ENCODE data around the gene RNF8.

Gene RNF8

DNA sequence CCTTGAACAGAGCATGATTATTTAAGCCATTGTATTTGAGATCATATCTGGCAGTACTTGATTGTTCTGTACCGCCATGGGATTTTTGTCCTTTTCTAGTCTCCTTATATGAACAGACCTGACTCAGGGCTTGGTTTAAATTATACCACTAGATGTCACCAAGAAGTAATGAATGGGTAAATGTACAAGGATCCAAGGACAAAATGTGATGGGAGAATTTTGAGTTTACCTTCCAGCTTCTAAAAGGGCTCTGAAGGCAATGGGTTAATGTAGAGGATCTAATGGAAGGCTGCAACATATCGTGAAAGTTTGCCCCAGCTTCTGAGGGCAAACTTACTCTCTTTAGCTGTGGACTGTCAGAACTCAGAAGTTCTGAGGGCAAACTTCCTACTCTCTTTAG, 12.0 kb downstream of the RNF8 start:
- H3K23ac ChIP-seq (ENCODE audit: low read length) = no peak overlapping the region
- no peak overlapping the region for H4K5ac ChIP-seq (ENCODE audit: low read length)
- no peak overlapping the region for H3K9ac ChIP-seq (ENCODE audit: low read length)
- H3K79me2 ChIP-seq (ENCODE audit: control insufficient read depth, insufficient read depth, low read length) = no peaks in the 10 kb centered on the region
- no peak overlapping the region for H2BK15ac ChIP-seq (replicated peaks; ENCODE audit: low read depth)
- H2AK5ac ChIP-seq (ENCODE audit: low read length) = no peak overlapping the region
- no peak overlapping the region for H4K8ac ChIP-seq (ENCODE audit: low read depth, low read length)
- H3K4me1 ChIP-seq (ENCODE audit: control insufficient read depth, low read depth, low read length) = no peaks in the 10 kb centered on the region
- H3K18ac ChIP-seq (ENCODE audit: low read length) = no peak overlapping the region
- peaks cover 1% of the 10 kb centered on the region for H3K36me3 ChIP-seq (ENCODE audit: control insufficient read depth, insufficient read depth, low read length)
- H3K27me3 ChIP-seq (ENCODE audit: insufficient read depth, low read length, poor library complexity) = no peaks in the 10 kb centered on the region
- H2BK5ac ChIP-seq (ENCODE audit: low read length) = no peak overlapping the region
- peaks cover 2% of the 10 kb centered on the region for H3K79me1 ChIP-seq (ENCODE audit: low read length)
- DNase-seq = no peak
- H2BK120ac ChIP-seq (ENCODE audit: low read depth, low read length) = no peak overlapping the region
- no peak overlapping the region for H3K4me2 ChIP-seq (ENCODE audit: low read length)
- H3K56ac ChIP-seq (ENCODE audit: low read length) = no peak overlapping the region
- WGBS (ENCODE audit: extremely low coverage, insufficient coverage, low lambda C conversion rate) = no CpG with 5 or more reads among the region's 2 CpGs
- H3K4ac ChIP-seq (ENCODE audit: low read depth, low read length) = no peak overlapping the region
- H3K27ac ChIP-seq (ENCODE audit: low read depth, low read length) = no peak overlapping the region
- no peak overlapping the region for H3K4me3 ChIP-seq (ENCODE audit: low read length)

DNA sequence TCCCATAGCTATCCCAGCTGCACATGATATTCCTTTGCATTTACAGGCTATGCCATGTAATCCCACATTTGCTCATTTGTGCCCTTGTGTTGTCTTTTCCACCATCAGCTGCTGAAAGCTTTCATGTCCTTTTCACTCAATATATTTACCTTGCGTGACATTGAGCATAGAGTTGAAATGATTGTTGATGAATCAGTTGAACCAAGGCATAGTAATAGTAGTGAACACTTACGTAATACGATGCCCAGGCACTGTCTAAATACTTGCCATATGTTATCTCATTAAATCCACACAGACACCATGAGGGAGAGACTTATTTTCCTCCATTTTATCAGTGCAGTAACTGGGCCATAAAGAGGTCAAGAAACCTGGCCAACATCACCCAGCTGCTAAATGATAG, 13.1 kb downstream of the RNF8 start:
- no peak overlapping the region for H3K56ac ChIP-seq (ENCODE audit: low read length)
- WGBS (ENCODE audit: extremely low coverage, insufficient coverage, low lambda C conversion rate) = no CpG with 5 or more reads among the region's 3 CpGs
- H3K36me3 ChIP-seq (ENCODE audit: control insufficient read depth, insufficient read depth, low read length) = peaks cover 4% of the 10 kb centered on the region

DNA sequence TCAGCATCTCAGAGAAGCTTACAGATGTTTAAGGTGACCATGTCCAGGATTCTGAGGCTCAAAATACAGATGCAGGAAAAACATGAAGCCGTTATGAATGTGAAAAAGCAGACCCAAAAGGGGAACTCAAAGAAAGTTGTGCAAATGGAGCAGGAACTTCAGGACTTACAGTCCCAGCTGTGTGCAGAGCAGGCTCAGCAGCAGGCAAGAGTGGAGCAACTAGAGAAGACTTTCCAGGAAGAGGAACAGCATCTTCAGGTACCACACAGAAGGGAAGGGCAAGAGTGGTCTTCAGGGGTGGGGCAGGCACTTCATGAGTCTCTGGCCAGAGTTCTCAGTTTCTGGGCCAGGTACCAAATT, 15.2 kb downstream of the RNF8 start:
- Histone ChIP-seq H2BK15ac (replicated peaks; ENCODE audit: low read depth) (no peak overlapping the region), H3K4me2 (ENCODE audit: low read length) (no peak overlapping the region), H2BK120ac (ENCODE audit: low read depth, low read length) (no peak overlapping the region), H3K4me3 (ENCODE audit: low read length) (no peak overlapping the region), H4K5ac (ENCODE audit: low read length) (no peak overlapping the region), H3K27me3 (ENCODE audit: insufficient read depth, low read length, poor library complexity) (no peaks in the 10 kb centered on the region), H3K23ac (ENCODE audit: low read length) (no peak overlapping the region), H3K4ac (ENCODE audit: low read depth, low read length) (no peak overlapping the region), H3K56ac (ENCODE audit: low read length) (no peak overlapping the region), H3K9ac (ENCODE audit: low read length) (no peak overlapping the region), H3K4me1 (ENCODE audit: control insufficient read depth, low read depth, low read length) (no peaks in the 10 kb centered on the region), H2BK5ac (ENCODE audit: low read length) (no peak overlapping the region), H2AK5ac (ENCODE audit: low read length) (no peak overlapping the region), H3K36me3 (ENCODE audit: control insufficient read depth, insufficient read depth, low read length) (peaks cover 4% of the 10 kb centered on the region), H3K79me2 (ENCODE audit: control insufficient read depth, insufficient read depth, low read length) (no peaks in the 10 kb centered on the region), H3K79me1 (ENCODE audit: low read length) (peaks cover 2% of the 10 kb centered on the region), H3K27ac (ENCODE audit: low read depth, low read length) (no peak overlapping the region), H4K8ac (ENCODE audit: low read depth, low read length) (no peak overlapping the region), H3K18ac (ENCODE audit: low read length) (no peak overlapping the region)
- no peak for DNase-seq
- WGBS (ENCODE audit: extremely low coverage, insufficient coverage, low lambda C conversion rate) = no CpG with 5 or more reads among the region's 1 CpG

More for the DNA sequence above, 13.1 kb downstream of the RNF8 start:
- no peak for DNase-seq
- no peak overlapping the region for H3K4ac ChIP-seq (ENCODE audit: low read depth, low read length)
- no peak overlapping the region for H3K4me2 ChIP-seq (ENCODE audit: low read length)
- H3K23ac ChIP-seq (ENCODE audit: low read length) = no peak overlapping the region
- no peak overlapping the region for H3K9ac ChIP-seq (ENCODE audit: low read length)
- no peak overlapping the region for H3K4me3 ChIP-seq (ENCODE audit: low read length)
- no peak overlapping the region for H2BK120ac ChIP-seq (ENCODE audit: low read depth, low read length)
- H3K79me2 ChIP-seq (ENCODE audit: control insufficient read depth, insufficient read depth, low read length) = no peaks in the 10 kb centered on the region
- H2BK15ac ChIP-seq (replicated peaks; ENCODE audit: low read depth) = no peak overlapping the region
- no peak overlapping the region for H4K8ac ChIP-seq (ENCODE audit: low read depth, low read length)
- no peak overlapping the region for H3K27ac ChIP-seq (ENCODE audit: low read depth, low read length)
- H2BK5ac ChIP-seq (ENCODE audit: low read length) = no peak overlapping the region
- H3K4me1 ChIP-seq (ENCODE audit: control insufficient read depth, low read depth, low read length) = no peaks in the 10 kb centered on the region
- H3K79me1 ChIP-seq (ENCODE audit: low read length) = peaks cover 2% of the 10 kb centered on the region
- no peak overlapping the region for H2AK5ac ChIP-seq (ENCODE audit: low read length)
- no peaks in the 10 kb centered on the region for H3K27me3 ChIP-seq (ENCODE audit: insufficient read depth, low read length, poor library complexity)
- H3K18ac ChIP-seq (ENCODE audit: low read length) = no peak overlapping the region
- no peak overlapping the region for H4K5ac ChIP-seq (ENCODE audit: low read length)

DNA sequence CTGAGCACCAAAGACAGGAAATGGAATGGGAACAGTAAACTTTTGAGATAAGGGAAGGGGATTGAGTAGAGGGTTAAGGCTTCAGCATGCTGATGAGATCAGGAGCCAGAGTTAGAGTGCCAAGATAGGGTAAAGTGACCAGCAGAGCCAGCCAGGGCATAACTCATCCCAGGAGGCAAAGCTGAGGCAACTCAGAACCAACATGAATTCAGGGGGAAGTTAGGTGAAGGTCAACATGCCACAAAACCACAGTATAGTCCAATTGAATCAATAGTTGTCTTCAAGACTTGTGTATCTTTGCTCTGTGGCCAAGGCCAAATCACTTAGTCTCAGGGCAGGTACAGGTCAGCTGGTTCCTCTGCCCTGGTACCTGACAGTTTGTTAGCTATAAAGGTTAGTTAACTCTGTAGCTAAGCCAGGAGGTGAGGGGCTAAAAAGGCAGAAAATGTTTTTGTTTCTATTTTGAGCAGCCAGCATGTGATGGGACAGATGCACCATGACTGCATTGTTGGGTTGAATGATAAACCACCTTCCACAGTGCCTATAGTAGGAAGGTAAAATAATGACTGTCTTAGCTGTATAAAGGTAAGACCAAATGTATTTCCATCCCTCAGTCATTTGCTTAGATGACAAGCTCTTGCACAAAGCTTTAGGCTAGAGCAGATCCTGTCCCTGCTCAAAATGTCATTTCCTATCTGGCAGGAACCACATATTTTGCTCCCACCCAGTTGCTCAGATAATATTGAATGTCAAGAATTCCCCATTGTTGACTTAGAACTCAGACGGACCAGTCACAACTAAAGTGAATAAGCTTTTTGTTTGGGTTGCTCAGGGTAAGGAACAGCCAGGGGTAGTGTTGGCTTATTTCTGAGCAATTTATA, 15.8 kb downstream of the RNF8 start:
- H3K9ac ChIP-seq (ENCODE audit: low read length) = no peak overlapping the region
- H3K4ac ChIP-seq (ENCODE audit: low read depth, low read length) = no peak overlapping the region
- H3K27ac ChIP-seq (ENCODE audit: low read depth, low read length) = no peak overlapping the region
- H3K27me3 ChIP-seq (ENCODE audit: insufficient read depth, low read length, poor library complexity) = no peaks in the 10 kb centered on the region
- no peak overlapping the region for H2BK120ac ChIP-seq (ENCODE audit: low read depth, low read length)
- H3K79me1 ChIP-seq (ENCODE audit: low read length) = peaks cover 2% of the 10 kb centered on the region
- no peak overlapping the region for H2BK5ac ChIP-seq (ENCODE audit: low read length)
- no peaks in the 10 kb centered on the region for H3K79me2 ChIP-seq (ENCODE audit: control insufficient read depth, insufficient read depth, low read length)
- H2AK5ac ChIP-seq (ENCODE audit: low read length) = no peak overlapping the region
- H2BK15ac ChIP-seq (replicated peaks; ENCODE audit: low read depth) = no peak overlapping the region
- H3K56ac ChIP-seq (ENCODE audit: low read length) = no peak overlapping the region
- no peaks in the 10 kb centered on the region for H3K4me1 ChIP-seq (ENCODE audit: control insufficient read depth, low read depth, low read length)
- H3K36me3 ChIP-seq (ENCODE audit: control insufficient read depth, insufficient read depth, low read length) = peaks cover 4% of the 10 kb centered on the region
- no peak overlapping the region for H4K8ac ChIP-seq (ENCODE audit: low read depth, low read length)
- no peak for DNase-seq
- H3K4me3 ChIP-seq (ENCODE audit: low read length) = no peak overlapping the region
- no peak overlapping the region for H3K18ac ChIP-seq (ENCODE audit: low read length)
- H3K23ac ChIP-seq (ENCODE audit: low read length) = no peak overlapping the region
- no CpG with 5 or more reads among the region's 1 CpG for WGBS (ENCODE audit: extremely low coverage, insufficient coverage, low lambda C conversion rate)
- no peak overlapping the region for H3K4me2 ChIP-seq (ENCODE audit: low read length)
- H4K5ac ChIP-seq (ENCODE audit: low read length) = no peak overlapping the region

DNA sequence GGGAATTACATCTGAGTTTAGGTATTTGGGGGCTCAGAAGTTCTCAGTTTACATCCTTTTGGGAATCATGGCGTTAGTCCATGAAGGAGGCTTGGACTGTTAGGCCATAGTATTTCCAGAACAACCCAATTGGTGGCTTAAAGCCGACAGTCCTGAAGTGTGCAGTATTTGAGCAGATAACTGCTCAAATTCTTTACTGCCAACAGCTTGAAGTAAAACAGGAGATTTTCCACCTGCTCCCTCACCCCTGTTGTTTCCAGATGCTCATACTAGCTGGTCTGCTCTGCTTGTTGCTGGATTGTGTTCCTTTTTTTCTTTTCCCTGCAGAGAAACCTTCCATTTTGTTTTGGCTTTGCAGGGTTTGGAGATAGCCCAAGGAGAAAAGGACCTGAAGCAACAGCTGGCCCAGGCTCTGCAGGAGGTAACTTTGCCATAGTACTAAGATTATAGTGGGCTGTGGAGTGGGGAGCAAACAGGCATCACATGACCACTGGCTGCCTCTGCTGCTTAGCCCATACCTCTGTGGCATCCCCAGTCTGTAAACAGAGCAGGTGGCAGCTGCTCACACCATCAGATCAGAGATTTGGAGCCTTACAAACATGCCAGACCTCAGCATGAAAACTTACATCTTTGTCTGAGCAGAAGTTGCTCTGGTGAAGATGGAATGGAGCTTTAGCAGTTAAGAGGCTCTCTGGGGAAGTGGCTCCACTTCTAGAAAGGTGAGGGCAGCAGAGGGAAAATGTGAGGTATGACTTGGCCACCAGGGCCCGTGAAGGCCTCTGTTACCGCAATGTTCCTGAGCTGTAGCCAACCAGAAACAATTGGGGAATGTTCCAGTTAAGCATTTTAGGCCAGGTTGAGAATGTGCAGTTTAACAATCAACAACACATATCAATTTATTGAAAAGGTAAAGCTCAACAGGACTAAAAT, 17.6 kb downstream of the RNF8 start:
- Histone ChIP-seq H4K8ac (ENCODE audit: low read depth, low read length) (no peak overlapping the region), H3K18ac (ENCODE audit: low read length) (no peak overlapping the region), H3K4ac (ENCODE audit: low read depth, low read length) (no peak overlapping the region), H3K23ac (ENCODE audit: low read length) (no peak overlapping the region), H2BK5ac (ENCODE audit: low read length) (no peak overlapping the region), H2BK15ac (replicated peaks; ENCODE audit: low read depth) (no peak overlapping the region), H3K79me1 (ENCODE audit: low read length) (peaks cover 2% of the 10 kb centered on the region), H3K79me2 (ENCODE audit: control insufficient read depth, insufficient read depth, low read length) (no peaks in the 10 kb centered on the region), H3K27me3 (ENCODE audit: insufficient read depth, low read length, poor library complexity) (no peaks in the 10 kb centered on the region), H4K5ac (ENCODE audit: low read length) (no peak overlapping the region), H2AK5ac (ENCODE audit: low read length) (no peak overlapping the region), H3K9ac (ENCODE audit: low read length) (no peak overlapping the region), H3K4me3 (ENCODE audit: low read length) (no peak overlapping the region), H3K4me2 (ENCODE audit: low read length) (no peak overlapping the region), H3K27ac (ENCODE audit: low read depth, low read length) (no peak overlapping the region), H2BK120ac (ENCODE audit: low read depth, low read length) (no peak overlapping the region), H3K4me1 (ENCODE audit: control insufficient read depth, low read depth, low read length) (no peaks in the 10 kb centered on the region), H3K36me3 (ENCODE audit: control insufficient read depth, insufficient read depth, low read length) (peaks cover 4% of the 10 kb centered on the region), H3K56ac (ENCODE audit: low read length) (no peak overlapping the region)
- DNase-seq = no peak
- no CpG with 5 or more reads among the region's 4 CpGs for WGBS (ENCODE audit: extremely low coverage, insufficient coverage, low lambda C conversion rate)
